Measurements from ENCODE around the gene CYP4A22.
"Not testable (repeated sequence)": the region's sequence is repeated elsewhere in the genome, so short reads cannot be mapped to it uniquely, and the experiment has no call there.

- not testable (repeated sequence) for TF ChIP-seq POLR2AphosphoS5, EP300 (IDR thresholded peaks at IDR 0.05)
- TF ChIP-seq, protein P1, sequence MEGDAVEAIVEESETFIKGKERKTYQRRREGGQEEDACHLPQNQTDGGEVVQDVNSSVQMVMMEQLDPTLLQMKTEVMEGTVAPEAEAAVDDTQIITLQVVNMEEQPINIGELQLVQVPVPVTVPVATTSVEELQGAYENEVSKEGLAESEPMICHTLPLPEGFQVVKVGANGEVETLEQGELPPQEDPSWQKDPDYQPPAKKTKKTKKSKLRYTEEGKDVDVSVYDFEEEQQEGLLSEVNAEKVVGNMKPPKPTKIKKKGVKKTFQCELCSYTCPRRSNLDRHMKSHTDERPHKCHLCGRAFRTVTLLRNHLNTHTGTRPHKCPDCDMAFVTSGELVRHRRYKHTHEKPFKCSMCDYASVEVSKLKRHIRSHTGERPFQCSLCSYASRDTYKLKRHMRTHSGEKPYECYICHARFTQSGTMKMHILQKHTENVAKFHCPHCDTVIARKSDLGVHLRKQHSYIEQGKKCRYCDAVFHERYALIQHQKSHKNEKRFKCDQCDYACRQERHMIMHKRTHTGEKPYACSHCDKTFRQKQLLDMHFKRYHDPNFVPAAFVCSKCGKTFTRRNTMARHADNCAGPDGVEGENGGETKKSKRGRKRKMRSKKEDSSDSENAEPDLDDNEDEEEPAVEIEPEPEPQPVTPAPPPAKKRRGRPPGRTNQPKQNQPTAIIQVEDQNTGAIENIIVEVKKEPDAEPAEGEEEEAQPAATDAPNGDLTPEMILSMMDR (IDR thresholded peaks at IDR 0.05) = not testable (repeated sequence)
These were observed 12.4 kb upstream of the CYP4A22 start for GRCh38 chr1:47124834-47125233.
